Measurements from ENCODE around the gene DCAF16. TPM values are rescaled to one million over a fixed set of nuclear protein-coding genes. Genes with fewer than 3 reads are reported as not detected.

The DCAF16 gene
- total RNA-seq, 2 donors from 2014 or later: 52.0 to 63.1 TPM

DNA sequence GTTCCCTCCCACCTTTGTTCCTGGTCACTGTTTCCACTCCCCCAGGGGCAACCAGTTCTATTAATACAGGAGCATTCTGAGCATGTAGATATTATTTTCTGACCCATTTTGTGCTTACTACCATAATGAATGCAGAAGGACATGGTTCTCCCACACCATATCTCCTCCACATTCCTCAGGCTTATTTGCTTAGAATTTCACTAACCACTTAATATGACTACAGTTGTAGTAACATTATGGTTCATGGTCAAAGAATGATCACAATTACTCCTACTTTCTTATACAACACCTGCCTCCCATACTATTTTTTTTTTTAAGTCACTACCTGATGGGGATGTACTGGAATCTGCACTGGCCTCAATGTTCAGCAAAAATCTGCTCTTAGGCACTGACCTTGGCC, 21.6 kb downstream of the DCAF16 start:
- Histone ChIP-seq H3K36me3 (ENCODE audit: control insufficient read depth, insufficient read depth, low read length) (peaks cover 4% of the 10 kb centered on the region), H3K27me3 (ENCODE audit: control insufficient read depth, insufficient read depth, low read length, poor library complexity, severe bottlenecking) (peaks cover 4% of the 10 kb centered on the region), H3K4me1 (ENCODE audit: control insufficient read depth, insufficient read depth, low read length) (no peaks in the 10 kb centered on the region), H3K4me3 (ENCODE audit: low read length) (no peak overlapping the region), H3K9me3 (ENCODE audit: control insufficient read depth, low read length) (no peaks in the 10 kb centered on the region), H3K27ac (ENCODE audit: low read depth, low read length) (no peak overlapping the region), H3K9ac (ENCODE audit: extremely low read depth, low read length, poor library complexity, severe bottlenecking) (no peak overlapping the region)
- H3K27me3 Mint-ChIP-seq (ENCODE audit: insufficient read depth): no peaks in the 10 kb centered on the region
- DNase-seq: no peak
- no peak overlapping the region for H3K4me3 Mint-ChIP-seq
- peaks cover 18% of the 10 kb centered on the region for H3K36me3 Mint-ChIP-seq (ENCODE audit: low read depth)
- TF ChIP-seq, protein P1, sequence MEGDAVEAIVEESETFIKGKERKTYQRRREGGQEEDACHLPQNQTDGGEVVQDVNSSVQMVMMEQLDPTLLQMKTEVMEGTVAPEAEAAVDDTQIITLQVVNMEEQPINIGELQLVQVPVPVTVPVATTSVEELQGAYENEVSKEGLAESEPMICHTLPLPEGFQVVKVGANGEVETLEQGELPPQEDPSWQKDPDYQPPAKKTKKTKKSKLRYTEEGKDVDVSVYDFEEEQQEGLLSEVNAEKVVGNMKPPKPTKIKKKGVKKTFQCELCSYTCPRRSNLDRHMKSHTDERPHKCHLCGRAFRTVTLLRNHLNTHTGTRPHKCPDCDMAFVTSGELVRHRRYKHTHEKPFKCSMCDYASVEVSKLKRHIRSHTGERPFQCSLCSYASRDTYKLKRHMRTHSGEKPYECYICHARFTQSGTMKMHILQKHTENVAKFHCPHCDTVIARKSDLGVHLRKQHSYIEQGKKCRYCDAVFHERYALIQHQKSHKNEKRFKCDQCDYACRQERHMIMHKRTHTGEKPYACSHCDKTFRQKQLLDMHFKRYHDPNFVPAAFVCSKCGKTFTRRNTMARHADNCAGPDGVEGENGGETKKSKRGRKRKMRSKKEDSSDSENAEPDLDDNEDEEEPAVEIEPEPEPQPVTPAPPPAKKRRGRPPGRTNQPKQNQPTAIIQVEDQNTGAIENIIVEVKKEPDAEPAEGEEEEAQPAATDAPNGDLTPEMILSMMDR (conservative IDR thresholded peaks at IDR 0.05): no peak
- H3K27ac Mint-ChIP-seq: no peak overlapping the region
- peaks cover 6% of the 10 kb centered on the region for H3K4me1 Mint-ChIP-seq
- H3K9me3 Mint-ChIP-seq: peaks cover 8% of the 10 kb centered on the region

DNA sequence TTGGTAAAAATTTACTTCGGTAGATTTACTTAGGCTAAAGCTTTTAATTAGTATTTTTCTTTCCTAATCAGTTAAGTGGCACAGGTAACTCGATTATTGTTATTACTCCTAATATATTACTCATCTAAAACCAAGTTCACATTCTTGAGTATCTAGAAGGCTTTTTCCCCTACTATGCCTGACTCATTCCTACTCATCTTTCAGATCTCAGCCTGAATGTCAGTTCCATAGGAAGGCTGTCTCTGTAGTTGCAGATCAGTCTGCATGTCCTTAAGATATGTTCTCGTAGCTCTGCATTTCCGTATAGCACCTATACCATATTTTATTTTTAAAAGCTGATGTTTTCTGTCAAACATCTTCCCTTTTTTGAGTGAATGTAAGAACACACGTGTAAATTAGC, 23.2 kb downstream of the DCAF16 start:
- H3K36me3 Mint-ChIP-seq (ENCODE audit: low read depth): peaks cover 9% of the 10 kb centered on the region
- no peak overlapping the region for H3K4me3 Mint-ChIP-seq
- no peak for DNase-seq
- H3K27ac ChIP-seq (ENCODE audit: low read depth, low read length): no peak overlapping the region
- 90 to 100% methylated on average over 2 to 5 of the region's 5 CpGs for WGBS, 2 experiments (ENCODE audit: insufficient coverage in 1 of 2, insufficient read length in 1 of 2)
- no peaks in the 10 kb centered on the region for H3K36me3 ChIP-seq (ENCODE audit: control insufficient read depth, insufficient read depth, low read length)
- H3K4me1 Mint-ChIP-seq: peaks cover 6% of the 10 kb centered on the region
- H3K27me3 Mint-ChIP-seq (ENCODE audit: insufficient read depth): peaks cover 13% of the 10 kb centered on the region
- no peaks in the 10 kb centered on the region for H3K9me3 ChIP-seq (ENCODE audit: control insufficient read depth, low read length)
- no peak overlapping the region for H3K27ac Mint-ChIP-seq
- H3K4me3 ChIP-seq (ENCODE audit: low read length): no peak overlapping the region
- TF ChIP-seq, protein P1 (conservative IDR thresholded peaks at IDR 0.05): no peak
- no peaks in the 10 kb centered on the region for H3K4me1 ChIP-seq (ENCODE audit: control insufficient read depth, insufficient read depth, low read length)
- peaks cover 20% of the 10 kb centered on the region for H3K27me3 ChIP-seq (ENCODE audit: control insufficient read depth, insufficient read depth, low read length, poor library complexity, severe bottlenecking)
- H3K9ac ChIP-seq (ENCODE audit: extremely low read depth, low read length, poor library complexity, severe bottlenecking): no peak overlapping the region
- H3K9me3 Mint-ChIP-seq: peaks cover 8% of the 10 kb centered on the region

DNA sequence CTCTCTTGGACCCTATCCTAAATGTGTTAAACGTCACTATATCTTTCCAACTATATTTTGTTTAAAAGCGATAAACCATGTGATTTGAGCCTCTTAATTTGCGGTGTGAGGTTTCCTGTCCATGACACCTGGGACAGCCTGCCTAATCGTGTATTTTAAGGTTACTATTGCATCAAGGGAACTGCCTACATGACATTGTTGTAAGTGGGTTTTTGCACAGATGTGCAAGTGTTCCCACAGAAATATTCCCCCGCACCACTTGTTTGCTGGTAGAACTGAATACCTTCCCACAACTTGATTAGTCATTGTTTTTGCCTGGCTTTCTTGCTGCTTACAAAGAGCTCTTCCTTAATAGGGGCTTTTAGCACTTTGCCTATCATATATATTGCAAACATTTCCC, 24.0 kb downstream of the DCAF16 start:
- H3K27me3 Mint-ChIP-seq (ENCODE audit: insufficient read depth): peaks cover 21% of the 10 kb centered on the region
- no peak overlapping the region for H3K4me3 Mint-ChIP-seq
- TF ChIP-seq, protein P1 (conservative IDR thresholded peaks at IDR 0.05): no peak
- peaks cover 5% of the 10 kb centered on the region for H3K36me3 Mint-ChIP-seq (ENCODE audit: low read depth)
- H3K9ac ChIP-seq (ENCODE audit: extremely low read depth, low read length, poor library complexity, severe bottlenecking): no peak overlapping the region
- 91 to 97% methylated on average over 4 to 5 of the region's 5 CpGs for WGBS, 2 experiments (ENCODE audit: insufficient coverage in 1 of 2, insufficient read length in 1 of 2)
- no peaks in the 10 kb centered on the region for H3K36me3 ChIP-seq (ENCODE audit: control insufficient read depth, insufficient read depth, low read length)
- H3K9me3 Mint-ChIP-seq: peaks cover 4% of the 10 kb centered on the region
- no peak overlapping the region for H3K27ac Mint-ChIP-seq
- no peak overlapping the region for H3K27ac ChIP-seq (ENCODE audit: low read depth, low read length)
- H3K27me3 ChIP-seq (ENCODE audit: control insufficient read depth, insufficient read depth, low read length, poor library complexity, severe bottlenecking): peaks cover 28% of the 10 kb centered on the region
- no peaks in the 10 kb centered on the region for H3K4me1 ChIP-seq (ENCODE audit: control insufficient read depth, insufficient read depth, low read length)
- no peak for DNase-seq
- no peaks in the 10 kb centered on the region for H3K9me3 ChIP-seq (ENCODE audit: control insufficient read depth, low read length)
- no peak overlapping the region for H3K4me3 ChIP-seq (ENCODE audit: low read length)
- H3K4me1 Mint-ChIP-seq: peaks cover 13% of the 10 kb centered on the region

All from endodermal cell (in vitro differentiated cells).